H9 (cell line): Measurements from ENCODE around the gene WDR64. TPM values are rescaled to one million over a fixed set of nuclear protein-coding genes. Genes with fewer than 3 reads are reported as not detected.

Experiments
- DNase-seq: peaks from one replicate; pipeline ENCODE4 v3.0.0-alpha.2; 2017
- H2AFZ ChIP-seq: one replicate; pipeline ENCODE4 v1.6.1; 2013; ENCODE audit warnings: mild to moderate bottlenecking, low read length, control low read depth, moderate library complexity
- H2AK5ac ChIP-seq: 2 replicates; pipeline ENCODE4 v1.6.1; 2013; ENCODE audit warnings: low read length, control low read depth, mixed read lengths; ENCODE audit not compliant: insufficient read length
- H2BK120ac ChIP-seq: one replicate; pipeline ENCODE4 v1.6.1; 2013; ENCODE audit warnings: low read depth, mild to moderate bottlenecking, low read length, control low read depth, inconsistent platforms; ENCODE audit not compliant: poor library complexity, severe bottlenecking
- H2BK12ac ChIP-seq: 2 replicates; pipeline ENCODE4 v1.6.1; 2013; ENCODE audit warnings: low read length, control low read depth, mixed read lengths, low read depth; ENCODE audit not compliant: insufficient read length
- H2BK15ac ChIP-seq: 2 replicates; pipeline ENCODE4 v1.6.1; 2013; ENCODE audit warnings: low read depth, low read length, control low read depth
- H2BK20ac ChIP-seq: one replicate; pipeline ENCODE4 v1.6.1; 2013; ENCODE audit warnings: low read depth, mild to moderate bottlenecking, low read length, control low read depth, inconsistent platforms; ENCODE audit not compliant: poor library complexity, severe bottlenecking
- H2BK5ac ChIP-seq: 2 replicates; pipeline ENCODE4 v1.6.1; 2013; ENCODE audit warnings: low read length, control low read depth, mixed read lengths; ENCODE audit not compliant: insufficient read length
- H3K14ac ChIP-seq: 2 replicates; pipeline ENCODE4 v1.6.1; 2013; ENCODE audit warnings: low read length, control low read depth; ENCODE audit not compliant: insufficient read depth
- H3K18ac ChIP-seq: 2 replicates; pipeline ENCODE4 v1.6.1; 2013; ENCODE audit warnings: low read depth, mild to moderate bottlenecking, mixed read lengths, low read length, control low read depth; ENCODE audit not compliant: insufficient read length
- H3K23ac ChIP-seq: 2 replicates; pipeline ENCODE4 v1.6.1; 2013; ENCODE audit warnings: low read length, control low read depth, mixed read lengths, low read depth; ENCODE audit not compliant: insufficient read length
- H3K23me2 ChIP-seq: 2 replicates; pipeline ENCODE4 v1.6.1; 2013; ENCODE audit warnings: low read depth, mild to moderate bottlenecking, mixed read lengths, low read length, control low read depth; ENCODE audit not compliant: insufficient read length, poor library complexity, severe bottlenecking
- H3K27ac ChIP-seq: 2 replicates; pipeline ENCODE4 v1.5.1; 2013; ENCODE audit warnings: low read length, control low read depth, mixed read lengths, low read depth; ENCODE audit not compliant: insufficient read length
- H3K27me3 ChIP-seq: 2 replicates; pipeline ENCODE4 v1.6.1; 2013; ENCODE audit warnings: low read length, control low read depth, inconsistent platforms; ENCODE audit not compliant: insufficient read depth
- H3K4ac ChIP-seq: 2 replicates; pipeline ENCODE4 v1.6.1; 2013; ENCODE audit warnings: low read depth, mild to moderate bottlenecking, control low read depth, inconsistent platforms, low read length, moderate library complexity
- H3K4me1 ChIP-seq: 2 replicates; pipeline ENCODE4 v1.6.1; 2013; ENCODE audit warnings: low read length, control low read depth, inconsistent platforms; ENCODE audit not compliant: insufficient read depth
- H3K4me2 ChIP-seq: 2 replicates; pipeline ENCODE4 v1.6.1; 2013; ENCODE audit warnings: low read length, control low read depth, mixed read lengths; ENCODE audit not compliant: insufficient read length, insufficient read depth
- H3K56ac ChIP-seq: 2 replicates; pipeline ENCODE4 v1.6.1; 2013; ENCODE audit warnings: low read depth, mild to moderate bottlenecking, mixed read lengths, low read length, control low read depth; ENCODE audit not compliant: insufficient read length
- H3K79me1 ChIP-seq: 2 replicates; pipeline ENCODE4 v1.6.1; 2013; ENCODE audit warnings: low read depth, mild to moderate bottlenecking, moderate library complexity, low read length, control low read depth, inconsistent platforms; ENCODE audit not compliant: insufficient read depth, poor library complexity, severe bottlenecking
- H3K79me2 ChIP-seq: 2 replicates; pipeline ENCODE4 v1.6.1; 2013; ENCODE audit warnings: low read length, control low read depth, inconsistent platforms; ENCODE audit not compliant: insufficient read depth
- H3K9ac ChIP-seq: 2 replicates; pipeline ENCODE4 v1.6.1; 2013; ENCODE audit warnings: low read length, control low read depth, mixed read lengths; ENCODE audit not compliant: insufficient read length; ENCODE audit errors: extremely low read depth
- H3K9me3 ChIP-seq: one replicate; pipeline ENCODE4 v1.6.1; 2013; ENCODE audit warnings: low read depth, low read length, inconsistent platforms; ENCODE audit not compliant: control insufficient read depth
- H3T11ph ChIP-seq: one replicate; pipeline ENCODE4 v1.6.1; 2013; ENCODE audit warnings: mild to moderate bottlenecking, low read length, control low read depth, inconsistent platforms
- H4K20me1 ChIP-seq: one replicate; pipeline ENCODE4 v1.6.1; 2013; ENCODE audit not compliant: control insufficient read depth, insufficient read length, insufficient read depth
- H4K5ac ChIP-seq: 2 replicates; pipeline ENCODE4 v1.6.1; 2013; ENCODE audit warnings: low read depth, mild to moderate bottlenecking, mixed read lengths, low read length, control low read depth; ENCODE audit not compliant: insufficient read length
- H4K8ac ChIP-seq: replicated peaks from 2 replicates; pipeline ENCODE4 v1.6.1; 2013; ENCODE audit warnings: low read length, control low read depth, mixed read lengths, low read depth; ENCODE audit not compliant: insufficient read length
- H4K91ac ChIP-seq: 2 replicates; pipeline ENCODE4 v1.6.1; 2013; ENCODE audit warnings: low read depth, mild to moderate bottlenecking, moderate library complexity, mixed read lengths, low read length, control low read depth; ENCODE audit not compliant: insufficient read length
- H3K27ac Mint-ChIP-seq, 3 experiments: 2 replicates in 2 of 3; 3 replicates in 1 of 3; pipeline ENCODE4 v1.8.0; 2020 to 2021; ENCODE audit warnings: mixed read lengths in 3 of 3, mild to moderate bottlenecking in 1 of 3, moderate library complexity in 1 of 3
- H3K27me3 Mint-ChIP-seq: 2 replicates; pipeline ENCODE4 v1.8.0; 2021; ENCODE audit warnings: low read depth, mild to moderate bottlenecking, moderate library complexity, mixed read lengths
- H3K36me3 Mint-ChIP-seq, 3 experiments: 2 replicates in 2 of 3; 3 replicates in 1 of 3; pipeline ENCODE4 v1.8.0; 2020 to 2021; ENCODE audit warnings: low read depth in 3 of 3, mixed read lengths in 3 of 3; ENCODE audit not compliant: insufficient read depth in 1 of 3
- H3K4me1 Mint-ChIP-seq, 2 experiments: 2 replicates each; pipeline ENCODE4 v1.8.0; 2020; ENCODE audit warnings: mixed read lengths in 2 of 2
- H3K4me3 Mint-ChIP-seq, 2 experiments: 2 replicates in 1 of 2; 3 replicates in 1 of 2; pipeline ENCODE4 v1.8.0; 2020 to 2021; ENCODE audit warnings: mild to moderate bottlenecking in 2 of 2, mixed read lengths in 2 of 2, moderate library complexity in 1 of 2
- H3K9me3 Mint-ChIP-seq, 2 experiments: 2 replicates in 1 of 2; 3 replicates in 1 of 2; pipeline ENCODE4 v1.8.0; 2020; ENCODE audit warnings: mild to moderate bottlenecking in 2 of 2, mixed read lengths in 2 of 2, moderate library complexity in 1 of 2
- CTCF ChIP-seq: fragments of 200-600 bp; sonication (generic); conservative IDR thresholded peaks from 3 replicates; pipeline ENCODE4 v1.8.0; 2021; ENCODE audit warnings: antibody characterized with exemption, mild to moderate bottlenecking
- WGBS: extraction: QIAGEN DNeasy Blood & Tissue Kit; methylation state at CpG from one replicate; pipeline ENCODE4 v1.1.7; 2013; ENCODE audit warnings: missing lambda C conversion rate, low lambda C conversion rate, mixed read lengths; ENCODE audit not compliant: insufficient read length; ENCODE audit errors: extremely low coverage; 5-methylcytosine and 5-hydroxymethylcytosine counted together
- total RNA-seq: library from RNA; stranded (reverse); gene quantifications from 2 replicates; pipeline ENCODE4 v1.2.1, GENCODE V29; 2021

WDR64 gene
- total RNA-seq, 1 experiment from 2014 or later, result not detected

DNA sequence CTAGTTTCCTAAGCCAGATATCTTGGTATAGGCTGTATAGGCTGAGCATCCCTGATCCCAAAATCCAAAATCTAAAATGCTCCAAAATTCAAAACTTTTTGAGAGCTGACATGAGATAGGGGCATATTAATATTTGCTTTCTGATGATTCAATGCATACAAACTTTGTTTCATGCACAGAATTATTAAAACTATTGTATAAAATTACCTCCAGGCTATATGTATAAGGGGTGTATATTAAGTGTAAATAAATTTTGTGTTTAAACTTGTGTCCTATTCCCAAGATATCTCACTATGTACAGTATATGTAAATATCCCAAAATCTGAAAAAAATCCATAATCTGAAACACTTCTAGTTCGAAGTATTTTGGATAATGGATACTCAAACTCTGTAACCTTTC, 2.6 kb downstream of the WDR64 start:
- Histone ChIP-seq H3K9me3 (no peaks in the 10 kb centered on the region), H2BK12ac (no peak overlapping the region), H3K27me3 (no peaks in the 10 kb centered on the region), H3K27ac (no peak overlapping the region), H3T11ph (no peak overlapping the region), H4K20me1 (no peaks in the 10 kb centered on the region), H4K91ac (no peak overlapping the region), H2BK15ac (no peak overlapping the region), H2AK5ac (no peak overlapping the region), H3K79me2 (no peaks in the 10 kb centered on the region), H3K4me2 (no peak overlapping the region), H3K56ac (no peak overlapping the region), H3K4me1 (no peaks in the 10 kb centered on the region), H3K23ac (no peak overlapping the region), H2AFZ (no peak overlapping the region), H4K5ac (no peak overlapping the region), H2BK20ac (no peak overlapping the region), H3K23me2 (no peaks in the 10 kb centered on the region), H3K14ac (no peak overlapping the region), H2BK5ac (no peak overlapping the region), H3K4ac (no peak overlapping the region), H3K79me1 (no peaks in the 10 kb centered on the region), H3K9ac (no peak overlapping the region), H2BK120ac (no peak overlapping the region), H4K8ac (no peak overlapping the region), H3K18ac (no peak overlapping the region)
- no peak for TF ChIP-seq CTCF
- Mint-ChIP-seq H3K27ac (no peak overlapping the region), H3K36me3 (no peaks in the 10 kb centered on the region), H3K4me3 (no peak overlapping the region), H3K27me3 (no peaks in the 10 kb centered on the region), H3K4me1 (peaks cover 0 to 3% of the 10 kb centered on the region in 2 experiments; a peak in 1 of 4 replicates), H3K9me3 (no peaks in the 10 kb centered on the region)
- WGBS, result no CpG with 5 or more reads among the region's 1 CpG
- no peak for DNase-seq
